Right lobe of liver (tissue), 4 donors: ENCODE measurements around the gene LRMDA.

ENCODE experiments used
- CTCF ChIP-seq, 4 donors: fragments of 200-600 bp in 3 of 4; fragments of 450-650 bp in 1 of 4; IDR thresholded peaks; one replicate each; pipeline versions ENCODE4 v1.5.1 to v1.8.0; 2016 to 2022; ENCODE audit warnings: antibody characterized with exemption in 4 of 4, mild to moderate bottlenecking in 2 of 4
- POLR2A ChIP-seq: fragments of 450-650 bp; IDR thresholded peaks from one replicate; pipeline ENCODE4 v1.6.1; 2017; ENCODE audit warnings: antibody characterized with exemption, mild to moderate bottlenecking
- donor health status: DM: no; HTN: no; CAD: no.
- donor health status: DM: no; HTN: no; CAD: no.
- donor health status: DM: no; HTN: yes; CAD: no.

- no peak for TF ChIP-seq CTCF (IDR thresholded peaks at IDR 0.05)
- no peak for TF ChIP-seq POLR2A
Measured at GRCh38 chr10:76055963-76056362, 624.5 kb downstream of the LRMDA start.
